Neural crest cell (in vitro differentiated cells): ENCODE results near the gene KIF25. TPM values are rescaled to one million over a fixed set of nuclear protein-coding genes. Genes with fewer than 3 reads are reported as not detected.
"Not testable (repeated sequence)": the region's sequence is repeated elsewhere in the genome, so short reads cannot be mapped to it uniquely, and the experiment has no call there.

Experiments used
- DNase-seq: peaks from one replicate; pipeline ENCODE4 v3.0.0; 2021; ENCODE audit warnings: low read depth, mixed read lengths, low spot score
- H3K27ac Mint-ChIP-seq: one replicate; pipeline ENCODE4 v1.8.0; 2021; ENCODE audit warnings: mild to moderate bottlenecking, mixed read lengths; ENCODE audit not compliant: unreplicated experiment
- H3K27me3 Mint-ChIP-seq: 2 replicates; pipeline ENCODE4 v1.8.0; 2021; ENCODE audit warnings: low read depth, mild to moderate bottlenecking, mixed read lengths
- H3K36me3 Mint-ChIP-seq: 2 replicates; pipeline ENCODE4 v1.8.0; 2021; ENCODE audit warnings: low read depth, mild to moderate bottlenecking, mixed read lengths
- H3K4me1 Mint-ChIP-seq: 2 replicates; pipeline ENCODE4 v1.8.0; 2021; ENCODE audit warnings: mixed read lengths
- H3K4me3 Mint-ChIP-seq: one replicate; pipeline ENCODE4 v1.8.0; 2021; ENCODE audit warnings: mild to moderate bottlenecking, mixed read lengths
- H3K9me3 Mint-ChIP-seq: 2 replicates; pipeline ENCODE4 v1.8.0; 2021; ENCODE audit warnings: mixed read lengths
- total RNA-seq: library from RNA; stranded (reverse); gene quantifications from 2 replicates; pipeline ENCODE4 v1.2.1, GENCODE V29; 2021
- TF ChIP-seq, protein P1 (sequence below): fragments of 200-600 bp; sonication (generic); conservative IDR thresholded peaks from 2 replicates; pipeline ENCODE4 v1.5.0; 2021; ENCODE audit warnings: antibody characterized with exemption, mild to moderate bottlenecking

KIF25 gene
- total RNA-seq, 1 donor from 2014 or later = 0.72 TPM

DNA sequence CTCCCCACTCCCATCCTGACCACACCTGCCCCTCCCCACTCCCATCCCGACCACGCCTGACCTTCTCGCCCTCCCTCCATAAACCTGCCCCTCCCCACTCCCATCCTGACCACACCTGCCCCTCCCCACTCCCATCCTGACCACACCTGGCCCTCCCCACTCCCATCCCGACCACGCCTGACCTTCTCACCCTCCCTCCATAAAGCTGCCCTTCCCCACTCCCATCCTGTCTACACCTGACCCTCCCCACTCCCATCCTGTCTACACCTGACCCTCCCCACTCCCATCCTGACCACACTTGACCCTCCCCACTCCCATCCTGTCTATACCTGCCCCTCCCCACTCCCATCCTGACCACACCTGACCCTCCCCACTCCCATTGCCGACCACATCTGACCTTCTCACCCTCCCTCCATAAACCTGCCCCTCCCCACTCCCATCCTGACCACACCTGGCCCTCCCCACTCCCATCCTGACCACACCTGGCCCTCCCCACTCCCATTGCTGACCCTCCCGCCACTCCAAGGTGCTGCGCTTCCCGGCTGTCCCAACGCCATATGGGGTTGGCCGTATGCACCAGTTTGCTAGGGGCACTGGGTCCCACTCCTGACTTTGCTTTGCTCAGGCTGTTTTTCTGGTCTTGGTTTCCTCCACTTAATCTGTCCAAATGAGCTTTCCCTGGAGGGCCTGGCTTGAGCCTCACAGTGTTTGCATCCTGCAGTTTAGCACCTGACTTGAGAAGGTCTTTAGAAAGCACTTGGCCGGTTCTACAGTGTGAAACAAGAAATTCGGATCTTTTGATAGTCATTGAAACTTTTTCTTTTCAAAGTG lies 2.9 kb downstream of the KIF25 start:
- TF ChIP-seq, protein P1, sequence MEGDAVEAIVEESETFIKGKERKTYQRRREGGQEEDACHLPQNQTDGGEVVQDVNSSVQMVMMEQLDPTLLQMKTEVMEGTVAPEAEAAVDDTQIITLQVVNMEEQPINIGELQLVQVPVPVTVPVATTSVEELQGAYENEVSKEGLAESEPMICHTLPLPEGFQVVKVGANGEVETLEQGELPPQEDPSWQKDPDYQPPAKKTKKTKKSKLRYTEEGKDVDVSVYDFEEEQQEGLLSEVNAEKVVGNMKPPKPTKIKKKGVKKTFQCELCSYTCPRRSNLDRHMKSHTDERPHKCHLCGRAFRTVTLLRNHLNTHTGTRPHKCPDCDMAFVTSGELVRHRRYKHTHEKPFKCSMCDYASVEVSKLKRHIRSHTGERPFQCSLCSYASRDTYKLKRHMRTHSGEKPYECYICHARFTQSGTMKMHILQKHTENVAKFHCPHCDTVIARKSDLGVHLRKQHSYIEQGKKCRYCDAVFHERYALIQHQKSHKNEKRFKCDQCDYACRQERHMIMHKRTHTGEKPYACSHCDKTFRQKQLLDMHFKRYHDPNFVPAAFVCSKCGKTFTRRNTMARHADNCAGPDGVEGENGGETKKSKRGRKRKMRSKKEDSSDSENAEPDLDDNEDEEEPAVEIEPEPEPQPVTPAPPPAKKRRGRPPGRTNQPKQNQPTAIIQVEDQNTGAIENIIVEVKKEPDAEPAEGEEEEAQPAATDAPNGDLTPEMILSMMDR = no peak
- Mint-ChIP-seq H3K27ac (no peak overlapping the region), H3K4me1 (peaks cover 9% of the 10 kb centered on the region), H3K27me3 (peaks cover 1% of the 10 kb centered on the region), H3K36me3 (no peaks in the 10 kb centered on the region), H3K4me3 (no peak overlapping the region), H3K9me3 (peaks cover 3% of the 10 kb centered on the region)
- no peak for DNase-seq

DNA sequence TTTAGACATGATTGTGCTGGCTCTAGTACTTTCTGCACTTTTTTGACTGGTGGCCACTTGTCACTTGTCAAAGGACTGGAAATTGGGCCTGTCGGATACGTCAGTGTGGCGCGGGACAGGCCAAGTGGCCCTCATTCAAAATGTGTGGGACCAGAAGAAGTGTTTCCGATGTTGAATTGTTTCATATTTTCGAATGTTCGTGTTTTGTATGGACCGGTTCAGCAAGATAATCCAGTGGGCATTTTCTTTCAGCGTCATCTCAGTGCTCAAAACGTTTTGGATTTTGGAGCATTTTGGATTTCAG lies 3.5 kb downstream of the KIF25 start:
- no peak for DNase-seq
- H3K36me3 Mint-ChIP-seq = no peaks in the 10 kb centered on the region
- no peak overlapping the region for H3K27ac Mint-ChIP-seq
- H3K4me1 Mint-ChIP-seq = peaks cover 9% of the 10 kb centered on the region
- TF ChIP-seq, protein P1 = no peak
- H3K4me3 Mint-ChIP-seq = no peak overlapping the region
- peaks cover 7% of the 10 kb centered on the region for H3K9me3 Mint-ChIP-seq
- peaks cover 3% of the 10 kb centered on the region for H3K27me3 Mint-ChIP-seq

DNA sequence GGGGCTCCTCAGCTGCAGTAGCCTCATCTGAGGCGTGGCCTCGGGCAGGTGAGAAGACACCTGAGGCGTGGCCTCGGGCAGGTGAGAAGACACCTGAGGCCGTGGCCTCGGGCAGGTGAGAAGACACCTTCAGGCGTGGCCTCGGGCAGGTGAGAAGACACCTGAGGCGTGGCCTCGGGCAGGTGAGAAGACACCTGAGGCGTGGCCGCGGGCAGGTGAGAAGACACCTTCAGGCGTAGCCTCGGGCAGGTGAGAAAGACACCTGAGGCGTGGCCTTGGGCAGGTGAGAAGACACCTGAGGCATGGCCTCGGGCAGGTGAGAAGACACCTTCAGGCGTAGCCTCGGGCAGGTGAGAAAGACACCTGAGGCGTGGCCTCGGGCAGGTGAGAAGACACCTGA lies 4.0 kb downstream of the KIF25 start:
- H3K4me3 Mint-ChIP-seq, H3K4me1 Mint-ChIP-seq, H3K27me3 Mint-ChIP-seq, DNase-seq, H3K27ac Mint-ChIP-seq, H3K36me3 Mint-ChIP-seq, H3K9me3 Mint-ChIP-seq: not testable (repeated sequence)

DNA sequence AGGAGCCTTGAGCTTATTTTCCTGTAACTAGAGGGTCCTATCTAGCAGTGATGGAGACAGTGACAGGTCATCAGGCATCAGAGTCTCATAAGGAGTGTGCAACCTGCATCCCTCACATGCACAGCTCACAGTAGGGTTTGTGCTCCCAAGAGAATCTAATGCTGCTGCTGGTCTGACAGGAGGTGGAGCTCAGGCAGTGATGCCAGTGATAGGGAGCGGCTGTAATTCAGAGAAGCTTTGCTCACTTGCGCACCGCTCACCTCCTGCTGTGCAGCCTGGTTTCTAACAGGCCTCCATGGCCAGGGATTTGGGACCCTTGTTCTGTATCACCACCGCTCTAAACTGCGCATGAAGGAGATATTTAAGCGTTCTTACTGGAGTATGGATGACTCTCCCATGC lies 5.3 kb downstream of the KIF25 start:
- Mint-ChIP-seq H3K4me1 (peaks cover 6% of the 10 kb centered on the region), H3K9me3 (peaks cover 10% of the 10 kb centered on the region), H3K27me3 (peaks cover 3% of the 10 kb centered on the region), H3K36me3 (no peaks in the 10 kb centered on the region), H3K27ac (no peak overlapping the region), H3K4me3 (peak overlapping the region; percentile 11)
- no peak for DNase-seq
- TF ChIP-seq, protein P1 = no peak

DNA sequence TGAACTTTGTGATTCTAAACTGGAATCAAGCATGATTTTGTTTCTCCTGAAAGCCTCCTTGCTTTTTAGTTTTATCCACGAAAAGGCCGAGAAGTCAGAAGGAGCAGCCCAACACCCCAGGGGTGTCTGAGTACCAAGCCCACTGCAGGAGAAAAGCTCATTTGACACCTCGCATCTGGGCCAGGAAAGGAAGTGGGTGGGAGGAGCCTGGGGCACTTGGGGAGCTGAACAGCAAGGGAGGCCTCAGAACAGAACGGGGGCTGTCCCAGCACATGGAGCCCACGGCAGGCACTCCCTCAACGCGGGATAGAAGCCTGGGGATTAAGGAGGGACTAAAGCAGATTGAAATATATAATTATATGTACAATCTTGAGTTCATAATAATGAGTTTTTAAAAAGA lies 6.6 kb downstream of the KIF25 start:
- TF ChIP-seq, protein P1 = no peak
- no peak overlapping the region for H3K27ac Mint-ChIP-seq

DNA sequence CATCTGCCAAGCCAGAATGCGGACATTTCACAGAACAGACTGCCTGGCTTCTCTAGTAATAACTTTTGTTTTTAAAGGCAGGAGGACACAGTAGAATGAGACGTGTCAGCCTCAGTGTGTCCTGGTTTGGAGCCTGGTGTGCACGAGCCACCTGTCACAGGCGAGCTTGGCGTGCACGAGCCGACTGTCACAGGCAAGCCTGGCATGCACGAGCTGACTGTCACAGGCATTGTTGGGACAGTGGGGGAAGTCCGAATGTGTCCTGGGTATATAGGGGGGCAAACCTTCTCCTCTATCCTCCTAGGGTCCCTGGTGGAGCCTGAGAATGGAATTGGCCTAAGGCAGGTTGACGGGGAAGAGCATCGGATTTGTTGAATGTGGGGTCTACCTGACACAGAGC lies 7.5 kb downstream of the KIF25 start:
- DNase-seq = no peak
- Mint-ChIP-seq H3K9me3 (peaks cover 19% of the 10 kb centered on the region), H3K4me1 (peaks cover 4% of the 10 kb centered on the region), H3K27me3 (peaks cover 3% of the 10 kb centered on the region), H3K27ac (no peak overlapping the region), H3K36me3 (peaks cover 2% of the 10 kb centered on the region), H3K4me3 (no peak overlapping the region)
- TF ChIP-seq, protein P1 = no peak

More for the DNA sequence above, 6.6 kb downstream of the KIF25 start:
- peaks cover 19% of the 10 kb centered on the region for H3K9me3 Mint-ChIP-seq
- no peak for DNase-seq
- peaks cover 3% of the 10 kb centered on the region for H3K27me3 Mint-ChIP-seq
- peaks cover 2% of the 10 kb centered on the region for H3K36me3 Mint-ChIP-seq
- no peak overlapping the region for H3K4me3 Mint-ChIP-seq
- H3K4me1 Mint-ChIP-seq = peaks cover 4% of the 10 kb centered on the region
